K562 (cell line): ENCODE results near the gene KCNK7. TPM values are rescaled to one million over a fixed set of nuclear protein-coding genes. Genes with fewer than 3 reads are reported as not detected.
A peak's percentile ranks its signal among the peaks of the same experiment; 100 is the strongest.

Experiments
- BDP1 ChIP-seq: IDR thresholded peaks from 3 replicates; pipeline ENCODE4 v1.6.1; 2011; ENCODE audit not compliant: insufficient read length, insufficient read depth
- BRCA1 ChIP-seq, 2 experiments: fragments of 450-650 bp in 1 of 2; sonication (generic) in 1 of 2; formaldehyde crosslinking in 1 of 2; IDR thresholded peaks; 2 replicates each; pipeline versions ENCODE4 v1.5.0 to v1.6.1; 2017 to 2020; ENCODE audit warnings: mild to moderate bottlenecking in 1 of 2, missing genetic modification reagents in 1 of 2
- CBX2 ChIP-seq: fragments of 200-600 bp; sonication (generic); IDR thresholded peaks from one replicate; pipeline ENCODE4 v1.6.1; 2012; ENCODE audit warnings: mild to moderate bottlenecking, low read length, inconsistent platforms; ENCODE audit not compliant: insufficient read depth, poor library complexity, severe bottlenecking
- CBX3 ChIP-seq, 2 experiments: IDR thresholded peaks; 1 replicate in 1 of 2; 2 replicates in 1 of 2; pipeline ENCODE4 v1.6.1; 2012; ENCODE audit warnings: inconsistent platforms in 2 of 2, low read length in 2 of 2, borderline replicate concordance in 1 of 2, control low read depth in 1 of 2
- CC2D1A ChIP-seq: fragments of 450-650 bp; IDR thresholded peaks from 2 replicates; pipeline ENCODE4 v1.6.1; 2017; ENCODE audit warnings: mild to moderate bottlenecking
- E2F6 ChIP-seq, 2 experiments: IDR thresholded peaks; 2 replicates each; pipeline ENCODE4 v1.6.1; 2011; ENCODE audit warnings: borderline replicate concordance in 1 of 2, control low read depth in 1 of 2, low read depth in 1 of 2, low read length in 1 of 2, mild to moderate bottlenecking in 1 of 2, mixed read lengths in 1 of 2, moderate library complexity in 1 of 2; ENCODE audit not compliant: insufficient read depth in 1 of 2, insufficient read length in 1 of 2, poor library complexity in 1 of 2, severe bottlenecking in 1 of 2; ENCODE audit errors: extremely low read depth in 1 of 2
- GTF3C2 ChIP-seq: IDR thresholded peaks from 3 replicates; pipeline ENCODE4 v1.6.1; 2011; ENCODE audit warnings: borderline replicate concordance, mild to moderate bottlenecking, moderate library complexity; ENCODE audit not compliant: insufficient read length; ENCODE audit errors: extremely low read depth
- LCOR ChIP-seq: sonication (generic); formaldehyde crosslinking; IDR thresholded peaks from 2 replicates; pipeline ENCODE4 v1.8.0; 2022; ENCODE audit warnings: mild to moderate bottlenecking, missing genetic modification reagents
- MAFF ChIP-seq: IDR thresholded peaks from 2 replicates; pipeline ENCODE4 v1.6.1; 2012; ENCODE audit warnings: low read length, improper control_type of control experiment
- MED1 ChIP-seq: sonication (generic); formaldehyde crosslinking; IDR thresholded peaks from 2 replicates; pipeline ENCODE4 v1.8.1; 2023; ENCODE audit warnings: missing genetic modification reagents, borderline replicate concordance
- MEIS2 ChIP-seq: fragments of 450-650 bp; IDR thresholded peaks from 2 replicates; pipeline ENCODE4 v1.6.1; 2014; ENCODE audit warnings: mild to moderate bottlenecking; ENCODE audit not compliant: partially characterized antibody
- MTA2 ChIP-seq: fragments of 450-650 bp; IDR thresholded peaks from 2 replicates; pipeline ENCODE4 v1.6.1; 2016; ENCODE audit warnings: low read depth
- MYNN ChIP-seq, 2 experiments: sonication (generic); formaldehyde crosslinking in 1 of 2; IDR thresholded peaks; 2 replicates each; pipeline versions ENCODE4 v1.5.0 to v1.6.1; 2016 to 2020; ENCODE audit warnings: antibody characterized with exemption in 1 of 2, missing genetic modification reagents in 1 of 2
- NCOA2 ChIP-seq, 2 experiments: fragments of 450-650 bp; IDR thresholded peaks; 2 replicates each; pipeline ENCODE4 v1.6.1; 2018; ENCODE audit warnings: mild to moderate bottlenecking in 2 of 2, moderate library complexity in 1 of 2; ENCODE audit not compliant: partially characterized antibody in 2 of 2
- NFATC3 ChIP-seq: fragments of 450-650 bp; IDR thresholded peaks from 2 replicates; pipeline ENCODE4 v1.6.1; 2017; ENCODE audit warnings: mild to moderate bottlenecking
- PATZ1 ChIP-seq: fragments of 250-450 bp; sonication (Bioruptor Pico); IDR thresholded peaks from 2 replicates; pipeline ENCODE4 v1.5.0; 2020; ENCODE audit warnings: mild to moderate bottlenecking, borderline replicate concordance
- U2AF1 ChIP-seq: fragments of 200-400 bp; formaldehyde crosslinking; optimal IDR thresholded peaks from 2 replicates; pipeline ENCODE3; 2017; ENCODE audit warnings: mild to moderate bottlenecking, low read depth, low read length, moderate library complexity
- USF2 ChIP-seq: sonication (generic); formaldehyde crosslinking; IDR thresholded peaks from 2 replicates; pipeline ENCODE4 v1.5.0; 2020; ENCODE audit warnings: missing genetic modification reagents
- XRCC3 ChIP-seq: fragments of 450-650 bp; IDR thresholded peaks from 2 replicates; pipeline ENCODE4 v1.6.1; 2017; ENCODE audit warnings: mild to moderate bottlenecking, moderate library complexity
- ZNF77 ChIP-seq: fragments of 250-450 bp; sonication (Bioruptor Pico); IDR thresholded peaks from 2 replicates; pipeline ENCODE4 v1.5.0; 2020
- polyA plus RNA-seq, 8 experiments: library from polyadenylated mRNA; depleted of rRNA in 4 of 8; stranded (reverse) in 5 of 8; unstranded in 3 of 8; fragments of >200 nt; fragmentation: Nextera tagmentation in 2 of 8; fragmentation: Illumina TruSeq in 1 of 8; extraction: Ambion mirVana in 2 of 8; extraction: Trizol in 1 of 8; gene quantifications; 2 replicates each; pipeline versions ENCODE4 v1.2.1 to v1.2.3, GENCODE V29; 2011 to 2014; ENCODE audit warnings: inconsistent platforms in 1 of 8, missing spikeins in 1 of 8
- total RNA-seq, 7 experiments: library from RNA; depleted of rRNA in 6 of 7; stranded (reverse); fragments of >200 nt in 6 of 7; fragmentation: Illumina TruSeq in 2 of 7; extraction: Trizol in 2 of 7; gene quantifications; 2 replicates each; pipeline versions ENCODE4 v1.2.1 to v1.2.3, GENCODE V29; 2011 to 2021; ENCODE audit warnings: low replicate concordance in 1 of 7

Gene KCNK7
- total and polyA plus RNA-seq, 9 of the 15 experiments (the other 6 are each of a cell fraction or from before 2014, with no cell fraction given): 0.07 to 0.40 TPM; not detected in 7

- TF ChIP-seq E2F6 (IDR thresholded peaks at IDR 0.05; ENCODE audit: borderline replicate concordance in 1 of 2, extremely low read depth in 1 of 2, insufficient read depth in 1 of 2, insufficient read length in 1 of 2, low read depth in 1 of 2, low read length in 1 of 2, poor library complexity in 1 of 2, severe bottlenecking in 1 of 2): peak; percentile 6 to 64
- no peak for TF ChIP-seq XRCC3
- peak in 1 of 2 experiments; percentile 33; a peak in 1 of 3 replicates for TF ChIP-seq CBX3 (IDR thresholded peaks at IDR 0.05; ENCODE audit: borderline replicate concordance in 1 of 2, low read length in 2 of 2)
- TF ChIP-seq PATZ1: no peak
- TF ChIP-seq CC2D1A: no peak
- no peak for TF ChIP-seq MTA2
- TF ChIP-seq MEIS2: peak; percentile 72
- TF ChIP-seq BRCA1 (IDR thresholded peaks at IDR 0.05): no peak
- no peak for TF ChIP-seq BRCA1 (CRISPR knock-in tag; IDR thresholded peaks at IDR 0.05)
- TF ChIP-seq CBX2: no peak
- no peak for TF ChIP-seq USF2
- no peak for TF ChIP-seq NFATC3
- TF ChIP-seq U2AF1: no peak
- no peak for TF ChIP-seq MED1
- TF ChIP-seq MYNN (IDR thresholded peaks at IDR 0.05): 0 out of 2 replicates have a peak, but pooled peaks have one; percentile 10
- TF ChIP-seq MYNN (CRISPR knock-in tag; IDR thresholded peaks at IDR 0.05): no peak
- no peak for TF ChIP-seq GTF3C2
- TF ChIP-seq BDP1: no peak
- no peak for TF ChIP-seq MAFF
- peak; percentile 88; the same call in 1 of the 2 replicates for TF ChIP-seq LCOR (CRISPR knock-in tag)
- no peak for TF ChIP-seq NCOA2 (IDR thresholded peaks at IDR 0.05; ENCODE audit: partially characterized antibody in 2 of 2)
- no peak for TF ChIP-seq ZNF77 (CRISPR knock-in tag)
Observed at GRCh38 chr11:65569973-65570918, 25.4 kb downstream of the KCNK7 start, which contains the start of gene ZNRD2 (continued).
